ENCODE results near the gene SPECC1L.
"Not testable (repeated sequence)": the region's sequence is repeated elsewhere in the genome, so short reads cannot be mapped to it uniquely, and the experiment has no call there.

The SPECC1L gene

GRCh38 chr22:24270556-24271385 lies at the start of gene SPECC1L:
Gene SPECC1L, plus strand, starts transcription at chr22:24270831. Its CDS starts 31,401 bp downstream, at chr22:24302232.
- DNase-seq = peak; percentile 82

- DNase-seq = no peak
Observed at GRCh38 chr22:24224468-24224867, 46.2 kb upstream of the SPECC1L start.

DNA sequence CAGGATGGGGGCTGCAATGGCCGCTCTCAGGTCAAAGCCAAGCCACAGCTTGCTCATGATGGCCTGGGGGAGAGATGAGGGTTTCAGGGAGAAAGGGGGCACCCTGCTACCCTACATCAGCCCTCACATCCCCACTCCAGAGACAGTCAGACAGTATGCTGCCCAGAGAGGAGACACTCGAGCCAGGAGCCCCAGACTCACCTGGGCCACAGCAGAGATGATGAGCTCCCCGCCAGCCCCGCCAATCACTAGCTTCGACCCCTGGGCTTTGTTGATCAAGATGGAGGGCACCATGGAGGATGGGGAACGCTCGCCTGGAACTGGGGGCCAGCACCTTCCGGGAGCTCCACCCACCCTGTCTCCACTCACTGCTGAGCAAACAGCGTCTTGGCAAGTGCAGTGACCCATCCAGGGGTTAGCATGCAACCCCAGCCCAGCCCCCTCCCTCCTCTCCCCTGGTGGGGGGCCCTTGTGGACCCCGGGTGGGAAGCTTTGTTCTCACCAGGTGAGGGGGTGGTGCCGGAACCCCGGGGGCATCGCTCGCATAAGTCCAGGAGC lies 45.5 kb upstream of the SPECC1L start:
- DNase-seq = no peak

GRCh38 chr22:24225951-24226350 lies 44.7 kb upstream of the SPECC1L start:
- no peak for DNase-seq

GRCh38 chr22:24230911-24231656 lies 39.5 kb upstream of the SPECC1L start:
- no peak for DNase-seq

GRCh38 chr22:24231706-24232105 lies 38.9 kb upstream of the SPECC1L start:
- no peak for DNase-seq

- DNase-seq = no peak
Observed at GRCh38 chr22:24232124-24232523, 38.5 kb upstream of the SPECC1L start.

DNA sequence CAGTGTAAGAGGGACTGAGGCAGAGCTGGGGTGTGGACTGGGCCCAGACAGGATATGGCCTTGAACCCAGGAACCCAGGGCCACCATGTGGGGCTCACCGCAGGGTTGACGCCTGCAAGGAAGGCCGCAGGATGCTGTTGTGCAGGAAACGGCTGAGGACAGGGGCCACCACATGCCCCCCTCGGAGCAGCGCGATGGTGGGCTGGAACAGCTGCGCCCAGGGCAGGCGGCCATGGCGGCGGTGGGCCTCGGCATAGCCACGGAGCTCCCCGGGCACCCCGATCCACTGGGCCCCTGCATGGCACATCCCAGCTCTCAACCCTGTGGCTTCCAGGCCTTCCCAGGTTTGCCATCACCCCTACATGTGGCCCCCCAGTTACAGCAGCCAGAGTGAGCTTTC lies 37.9 kb upstream of the SPECC1L start:
- no peak for DNase-seq

- no peak for DNase-seq
Observed at GRCh38 chr22:24233235-24233634, 37.4 kb upstream of the SPECC1L start.

DNA sequence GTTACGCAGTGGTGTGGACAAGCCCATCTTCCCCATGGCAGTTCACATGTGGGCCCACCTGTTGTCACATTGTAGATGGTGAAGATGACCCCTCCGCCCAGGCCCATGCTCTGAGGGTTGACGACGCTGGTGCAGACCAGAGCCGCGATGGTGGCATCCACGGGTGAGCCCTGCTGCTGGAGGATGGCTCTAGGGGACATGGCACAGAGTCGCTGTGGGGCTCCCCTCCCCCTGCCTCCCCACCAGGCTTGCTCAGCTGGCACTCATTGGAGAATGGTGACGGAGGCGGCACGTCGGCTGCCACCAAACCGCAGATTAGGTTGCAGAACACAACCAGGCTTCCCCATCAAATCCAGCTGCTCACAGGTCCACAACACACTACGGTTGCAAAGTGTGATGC lies 36.8 kb upstream of the SPECC1L start:
- DNase-seq = no peak

DNA sequence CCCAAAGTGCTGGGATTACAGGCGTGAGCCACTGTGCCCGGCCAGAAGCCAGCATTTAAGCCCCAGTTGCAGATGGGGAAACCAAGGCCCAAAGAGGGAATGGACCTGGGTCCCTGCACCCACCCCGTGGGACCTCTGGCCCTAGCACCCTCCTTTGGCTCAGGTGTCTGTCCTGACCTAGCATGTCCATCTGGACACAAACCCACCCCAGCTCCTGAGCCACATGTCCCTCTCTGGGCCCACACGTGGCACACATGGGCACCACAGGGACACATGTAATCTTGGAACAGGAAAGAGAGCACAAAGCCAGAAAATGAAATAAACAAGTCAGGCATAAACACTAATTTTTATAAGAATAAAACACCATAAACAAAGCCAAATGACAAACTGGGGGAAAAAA lies 35.3 kb upstream of the SPECC1L start:
- no peak for DNase-seq

DNA sequence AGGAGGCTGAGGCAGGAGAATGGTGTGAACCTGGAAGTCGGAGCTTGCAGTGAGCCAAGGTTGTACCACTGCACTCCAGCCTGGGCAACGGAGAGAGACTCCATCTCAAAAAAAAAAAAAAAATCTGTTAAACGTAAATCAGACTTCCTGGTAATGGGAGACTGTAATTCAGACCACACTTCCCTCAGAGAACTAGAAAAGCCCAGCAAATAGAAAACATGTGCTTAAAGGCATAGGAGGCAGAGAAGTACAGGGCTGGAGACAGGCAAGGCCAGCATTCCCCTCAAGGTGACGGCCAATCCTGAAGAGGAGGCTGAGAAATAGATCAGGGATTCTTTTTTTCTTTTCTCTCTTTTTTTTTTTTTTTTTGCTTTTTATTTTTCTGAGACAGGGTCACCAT lies 34.0 kb upstream of the SPECC1L start:
- DNase-seq = no peak

- not testable (repeated sequence) for DNase-seq
Observed at GRCh38 chr22:24238101-24238694, 32.4 kb upstream of the SPECC1L start.

- no peak for DNase-seq
Observed at GRCh38 chr22:24240381-24240780, 30.2 kb upstream of the SPECC1L start.

DNA sequence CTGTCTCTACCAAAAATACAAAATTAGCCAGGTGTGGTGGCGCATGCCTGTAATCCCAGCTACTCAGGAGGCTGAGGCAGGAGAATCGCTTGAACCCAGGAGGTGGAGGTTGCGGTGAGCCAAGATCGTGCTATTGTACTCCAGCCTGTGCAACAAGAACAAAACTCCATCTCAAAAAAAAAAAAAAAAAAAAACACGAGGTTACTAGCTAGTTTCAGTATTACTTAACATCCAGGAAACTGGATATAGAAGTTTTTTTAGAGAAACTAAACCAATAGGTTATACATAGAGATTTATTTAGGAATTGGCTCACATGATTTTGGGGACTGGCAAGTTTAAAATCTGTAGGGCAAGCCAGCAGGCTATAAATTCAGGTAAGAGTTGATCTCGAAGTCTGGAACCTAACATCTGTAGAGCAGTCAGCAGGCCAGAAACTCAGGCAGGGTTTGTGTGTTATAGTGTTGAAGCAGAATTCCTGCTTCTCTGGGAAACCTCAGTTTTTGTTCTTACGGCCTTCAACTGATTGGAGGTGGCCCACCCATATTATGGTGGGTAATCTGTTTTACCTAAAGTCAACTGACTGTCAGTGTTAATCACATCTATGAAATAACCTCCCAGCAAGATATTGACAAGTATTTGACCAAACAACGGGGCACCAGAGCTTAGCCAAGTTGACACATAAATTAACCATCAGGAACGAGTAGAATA lies 29.5 kb upstream of the SPECC1L start:
- not testable (repeated sequence) for DNase-seq

GRCh38 chr22:24243417-24243816 lies 27.2 kb upstream of the SPECC1L start:
- DNase-seq = not testable (repeated sequence)

DNA sequence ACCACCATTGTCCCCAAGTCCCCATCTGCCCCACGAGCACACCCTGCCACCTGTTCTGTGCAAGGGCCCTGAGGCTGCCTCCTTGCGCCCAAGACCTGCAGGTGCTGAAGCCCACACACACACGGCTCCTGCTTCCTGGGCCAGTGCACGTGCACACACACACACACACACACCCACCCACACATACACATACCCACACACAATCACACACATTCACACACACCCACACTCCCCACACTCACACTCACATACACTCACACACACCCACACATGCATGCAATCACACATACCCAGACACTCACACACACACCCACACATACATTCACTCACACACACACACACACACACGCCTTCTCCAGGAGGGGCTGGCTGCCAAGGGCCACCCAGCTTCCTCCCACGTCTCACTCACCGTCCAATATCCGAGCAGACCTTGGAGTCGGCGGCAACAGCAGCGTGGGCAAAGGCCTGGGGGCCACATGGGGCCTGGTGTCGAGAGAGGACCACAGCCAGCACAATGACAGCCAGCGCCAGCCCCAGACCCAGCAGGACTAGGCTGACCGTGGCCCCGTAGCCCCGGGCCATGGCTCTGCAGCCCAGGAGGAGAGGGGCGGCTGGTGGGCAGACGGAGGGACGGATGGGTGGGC lies 26.4 kb upstream of the SPECC1L start:
- DNase-seq = no peak

- not testable (repeated sequence) for DNase-seq
Observed at GRCh38 chr22:24245030-24245431, 25.6 kb upstream of the SPECC1L start, which contains the start of gene GGT5. Gene GGT5, minus strand, starts transcription at chr22:24245082. Its CDS starts 357 bp downstream, at chr22:24244725.

DNA sequence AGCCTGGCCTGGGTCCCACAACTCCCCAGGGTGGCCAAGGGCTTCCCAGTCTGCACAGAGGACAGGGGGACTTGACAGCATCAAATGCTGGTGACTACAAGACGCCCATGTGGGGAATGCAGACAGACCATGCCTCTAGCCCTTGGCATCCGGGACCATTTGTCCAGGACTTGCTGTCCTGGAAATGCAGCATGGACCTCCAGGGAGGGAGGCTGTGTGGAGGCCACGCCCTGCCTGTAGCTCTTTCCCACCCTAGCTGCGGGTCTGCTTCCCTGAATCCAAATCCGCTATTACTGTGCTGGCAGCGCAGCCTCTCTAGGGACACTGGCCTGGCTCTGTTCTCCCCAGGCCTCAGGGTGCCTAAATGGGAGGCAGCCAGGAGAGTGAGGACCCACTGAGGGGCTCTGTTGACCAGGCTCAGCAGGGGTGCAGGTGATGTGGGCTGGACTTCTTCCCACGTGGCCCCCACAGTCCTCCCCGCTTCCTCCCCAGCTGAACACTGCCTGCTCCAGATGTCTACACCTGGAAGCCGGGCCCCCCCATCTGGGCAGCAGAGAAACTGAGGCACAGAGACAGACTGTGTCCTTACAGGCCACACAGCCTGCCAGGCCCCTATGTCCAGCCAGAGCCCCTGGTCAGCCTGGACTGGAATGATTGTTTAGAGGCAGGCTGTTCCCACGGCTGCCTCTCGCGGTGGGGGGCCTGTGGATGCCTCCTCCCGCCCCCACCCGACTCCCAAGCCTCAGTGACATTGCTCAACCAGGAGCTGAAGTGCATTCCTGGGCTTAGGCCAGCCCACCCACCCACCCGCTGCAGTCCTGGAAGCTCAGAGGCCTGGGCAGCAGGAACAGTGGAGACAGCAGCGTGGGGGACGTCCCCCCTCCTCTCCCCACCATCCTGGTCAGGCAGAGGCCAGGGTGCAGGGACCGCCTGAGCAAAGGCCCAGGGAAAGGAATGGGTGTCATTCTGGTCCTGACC lies 24.8 kb upstream of the SPECC1L start:
- not testable (repeated sequence) for DNase-seq

DNA sequence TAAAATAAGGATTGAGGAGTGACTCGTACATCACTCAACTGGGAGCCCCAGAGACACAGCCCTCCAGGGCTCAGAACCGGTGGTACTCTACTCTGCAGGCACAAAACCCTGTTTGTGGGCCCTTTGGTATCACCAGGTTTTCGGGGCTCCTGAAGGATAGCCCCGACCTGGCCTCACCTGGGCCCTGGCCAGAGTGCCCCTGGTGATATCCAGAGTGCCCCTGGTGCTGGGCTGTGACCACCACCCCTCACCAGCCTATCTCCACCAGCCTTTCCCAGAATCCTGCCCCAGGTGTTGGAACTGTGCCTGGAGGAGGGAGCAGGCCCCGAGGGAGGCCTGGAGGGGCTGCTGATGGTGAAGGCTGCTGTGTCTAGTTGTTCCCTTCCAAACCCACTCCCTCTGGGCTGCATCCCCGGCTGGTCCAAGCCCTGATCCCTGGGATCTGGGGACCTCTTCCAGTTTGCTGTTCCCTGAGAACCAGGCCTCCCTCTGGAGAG lies 23.6 kb upstream of the SPECC1L start:
- no peak for DNase-seq

Data from DMS153 (cell line).